Esophagus squamous epithelium (tissue), 4 donors: ENCODE data around the gene ZNF407.

Source experiments
- CTCF ChIP-seq, 6 experiments: fragments of 450-650 bp in 4 of 6; fragments of 200-600 bp in 2 of 6; sonication (generic) in 2 of 6; IDR thresholded peaks; one replicate each; pipeline ENCODE4 v1.5.1; 2016 to 2019; ENCODE audit warnings: antibody characterized with exemption in 6 of 6, mild to moderate bottlenecking in 4 of 6, moderate library complexity in 4 of 6
- POLR2A ChIP-seq, 4 donors: fragments of 450-650 bp; IDR thresholded peaks; one replicate each; pipeline ENCODE4 v1.6.1; 2017; ENCODE audit warnings: antibody characterized with exemption in 4 of 4, mild to moderate bottlenecking in 4 of 4, moderate library complexity in 3 of 4

GRCh38 chr18:74933930-74934329 lies 336.3 kb downstream of the ZNF407 start:
- TF ChIP-seq CTCF (IDR thresholded peaks at IDR 0.05), result no peak
- no peak for TF ChIP-seq POLR2A (IDR thresholded peaks at IDR 0.05)
